Epithelial cell of esophagus (primary cell): Measurements from ENCODE around the gene C5orf15.

Experiments
- DNase-seq: peaks from one replicate; pipeline ENCODE4 v3.0.0; 2010; ENCODE audit warnings: low read depth
- H3K4me3 ChIP-seq: 2 replicates; pipeline ENCODE4 v1.5.1; 2011; ENCODE audit warnings: mild to moderate bottlenecking, low read length, control low read depth
- CTCF ChIP-seq: IDR thresholded peaks from 2 replicates; pipeline ENCODE4 v1.5.1; 2011; ENCODE audit warnings: low read depth, mild to moderate bottlenecking, low read length, control low read depth, inconsistent platforms; ENCODE audit not compliant: insufficient read depth; ENCODE audit errors: missing control alignments

The C5orf15 gene

GRCh38 chr5:134003817-134004625 is 35.6 kb upstream of the C5orf15 start:
- H3K4me3 ChIP-seq, result peak overlapping the region; percentile 81
- no peak for TF ChIP-seq CTCF
- peak; percentile 35 for DNase-seq

GRCh38 chr5:134003064-134003816 is 34.8 kb upstream of the C5orf15 start:
- no peak for DNase-seq
- H3K4me3 ChIP-seq, result peak overlapping the region; percentile 81
- no peak for TF ChIP-seq CTCF

- no peak for TF ChIP-seq CTCF
- peak; percentile 39 for DNase-seq
- H3K4me3 ChIP-seq, result peak overlapping the region; percentile 81
Observed at GRCh38 chr5:134001938-134002731, 33.7 kb upstream of the C5orf15 start.

- H3K4me3 ChIP-seq, result no peak overlapping the region
- no peak for TF ChIP-seq CTCF
- no peak for DNase-seq
Observed at GRCh38 chr5:134000696-134001453, 32.5 kb upstream of the C5orf15 start.

GRCh38 chr5:134000091-134000511 is 31.7 kb upstream of the C5orf15 start:
- no peak overlapping the region for H3K4me3 ChIP-seq
- no peak for TF ChIP-seq CTCF
- no peak for DNase-seq

- DNase-seq, result no peak
- H3K4me3 ChIP-seq, result no peak overlapping the region
- TF ChIP-seq CTCF, result no peak
Observed at GRCh38 chr5:133998807-133999206, 30.4 kb upstream of the C5orf15 start.
